Uterus (tissue), 4 donors: ENCODE data around the gene OR1I1. TPM values are rescaled to one million over a fixed set of nuclear protein-coding genes. Genes with fewer than 3 reads are reported as not detected.

Experiments
- DNase-seq, 2 donors: peaks; one replicate each; pipeline ENCODE4 v3.0.0-alpha.2; 2019 to 2020
- H3K27ac ChIP-seq, 2 donors: fragments of 200-600 bp; sonication (generic); 1 replicate in 1 of 2; 2 replicates in 1 of 2; pipeline ENCODE4 v1.5.1; 2016 to 2018
- H3K27me3 ChIP-seq, 2 donors: fragments of 200-600 bp; sonication (generic); one replicate each; pipeline ENCODE4 v1.5.1; 2018 to 2019; ENCODE audit warnings: control low read depth in 1 of 2
- H3K36me3 ChIP-seq, 2 donors: fragments of 200-600 bp; sonication (generic); one replicate each; pipeline ENCODE4 v1.5.1; 2019; ENCODE audit warnings: control low read depth in 1 of 2
- H3K4me1 ChIP-seq, 2 donors: fragments of 200-600 bp; sonication (generic); one replicate each; pipeline ENCODE4 v1.5.1; 2018 to 2019; ENCODE audit warnings: control low read depth in 1 of 2
- H3K4me3 ChIP-seq, 2 donors: fragments of 200-600 bp; sonication (generic); 1 replicate in 1 of 2; 2 replicates in 1 of 2; pipeline ENCODE4 v1.5.1; 2018 to 2019; ENCODE audit warnings: mild to moderate bottlenecking in 1 of 2
- H3K9me3 ChIP-seq, 2 donors: fragments of 200-600 bp; sonication (generic); one replicate each; pipeline ENCODE4 v1.5.1; 2019; ENCODE audit warnings: control low read depth in 1 of 2
- CTCF ChIP-seq, 4 experiments: fragments of 200-600 bp in 2 of 4; fragments of 450-650 bp in 2 of 4; sonication (generic) in 2 of 4; IDR thresholded peaks; one replicate each; pipeline ENCODE4 v1.5.1; 2016 to 2019; ENCODE audit warnings: antibody characterized with exemption in 4 of 4, mild to moderate bottlenecking in 2 of 4, moderate library complexity in 1 of 4
- POLR2A ChIP-seq, 2 donors: fragments of 450-650 bp; IDR thresholded peaks; one replicate each; pipeline ENCODE4 v1.6.1; 2016; ENCODE audit warnings: antibody characterized with exemption in 2 of 2, mild to moderate bottlenecking in 1 of 2, moderate library complexity in 1 of 2
- intact Hi-C: fragments of 100-400 bp; cut with DNase I; formaldehyde crosslinking; loops from one replicate; pipeline ENCODE4 v1.15.1; 2023; ENCODE audit warnings: low total_unique reads
- total RNA-seq, 4 donors: library from RNA; depleted of rRNA in 3 of 4; stranded (reverse); fragments of >200 nt in 3 of 4; gene quantifications; one replicate each; pipeline versions ENCODE4 v1.1.0 to v1.2.4, GENCODE V29; 2014 to 2023
- donor health status: DM: yes; HTN: yes; CAD: no.

Gene OR1I1
- not detected for total RNA-seq

- H3K27me3 ChIP-seq = no peaks in the 10 kb centered on the region
- H3K9me3 ChIP-seq = no peaks in the 10 kb centered on the region
- DNase-seq = no peak
- intact Hi-C loops = no loop called here
- no peak within 1 kb of the TSS for H3K4me3 ChIP-seq
- no peak within 1 kb of the TSS for H3K27ac ChIP-seq
- TF ChIP-seq CTCF (IDR thresholded peaks at IDR 0.05) = no peak
- TF ChIP-seq POLR2A (IDR thresholded peaks at IDR 0.05) = no peak
- no peaks in the 10 kb centered on the region for H3K36me3 ChIP-seq
- no peaks in the 10 kb centered on the region for H3K4me1 ChIP-seq
These were observed at the start of gene OR1I1 for GRCh38 chr19:15081911-15082310. OR1I1 (plus strand) TSS chr19:15082211; CDS start chr19:15087066, 4,855 bp downstream.

GRCh38 chr19:15035795-15036311, 46.2 kb upstream of the OR1I1 start:
- intact Hi-C loops = no loop called here
- TF ChIP-seq CTCF (IDR thresholded peaks at IDR 0.05) = no peak
- no peak for TF ChIP-seq POLR2A (IDR thresholded peaks at IDR 0.05)
- no peaks in the 10 kb centered on the region for H3K27me3 ChIP-seq

GRCh38 chr19:15037586-15037985, 44.4 kb upstream of the OR1I1 start:
- no peaks in the 10 kb centered on the region for H3K27me3 ChIP-seq
- no peaks in the 10 kb centered on the region for H3K9me3 ChIP-seq
- H3K4me3 ChIP-seq = no peak overlapping the region
- no peaks in the 10 kb centered on the region for H3K4me1 ChIP-seq
- intact Hi-C loops = no loop called here
- TF ChIP-seq CTCF (IDR thresholded peaks at IDR 0.05) (no peak), POLR2A (IDR thresholded peaks at IDR 0.05) (no peak)
- no peak overlapping the region for H3K27ac ChIP-seq
- H3K36me3 ChIP-seq = no peaks in the 10 kb centered on the region
- no peak for DNase-seq

More at GRCh38 chr19:15035795-15036311, 46.2 kb upstream of the OR1I1 start:
- H3K27ac ChIP-seq = no peak overlapping the region
- H3K4me1 ChIP-seq = no peaks in the 10 kb centered on the region
- H3K9me3 ChIP-seq = no peaks in the 10 kb centered on the region
- DNase-seq = no peak
- no peaks in the 10 kb centered on the region for H3K36me3 ChIP-seq
- H3K4me3 ChIP-seq = no peak overlapping the region

- intact Hi-C loops = no loop called here
- Histone ChIP-seq H3K27ac (no peak overlapping the region), H3K4me3 (no peak overlapping the region), H3K36me3 (no peaks in the 10 kb centered on the region), H3K4me1 (no peaks in the 10 kb centered on the region), H3K9me3 (no peaks in the 10 kb centered on the region), H3K27me3 (no peaks in the 10 kb centered on the region)
- TF ChIP-seq POLR2A (IDR thresholded peaks at IDR 0.05) (no peak), CTCF (IDR thresholded peaks at IDR 0.05) (no peak)
- peak; percentile 16 to 19 for DNase-seq
These were observed 43.7 kb upstream of the OR1I1 start for GRCh38 chr19:15038294-15038693.

- Histone ChIP-seq H3K4me1 (no peaks in the 10 kb centered on the region), H3K4me3 (no peak overlapping the region), H3K27ac (no peak overlapping the region), H3K27me3 (no peaks in the 10 kb centered on the region), H3K9me3 (no peaks in the 10 kb centered on the region), H3K36me3 (no peaks in the 10 kb centered on the region)
- no peak for TF ChIP-seq POLR2A (IDR thresholded peaks at IDR 0.05)
- TF ChIP-seq CTCF (IDR thresholded peaks at IDR 0.05) = no peak
- no peak for DNase-seq
- intact Hi-C loops = no loop called here
These were observed 40.0 kb upstream of the OR1I1 start for GRCh38 chr19:15042003-15042402.
